Activated CD8-positive, alpha-beta memory T cell treated with anti-CD3 and anti-CD28 coated beads for 48 hours (primary cell): ENCODE results near the gene SETBP1.
A peak's percentile ranks its signal among the peaks of the same experiment; 100 is the strongest.

Experiments
- DNase-seq, 3 experiments: peaks; one replicate each; pipeline ENCODE4 v3.0.0-alpha.2; 2020; ENCODE audit warnings: low read depth in 2 of 3, low spot score in 2 of 3

SETBP1 gene

DNA sequence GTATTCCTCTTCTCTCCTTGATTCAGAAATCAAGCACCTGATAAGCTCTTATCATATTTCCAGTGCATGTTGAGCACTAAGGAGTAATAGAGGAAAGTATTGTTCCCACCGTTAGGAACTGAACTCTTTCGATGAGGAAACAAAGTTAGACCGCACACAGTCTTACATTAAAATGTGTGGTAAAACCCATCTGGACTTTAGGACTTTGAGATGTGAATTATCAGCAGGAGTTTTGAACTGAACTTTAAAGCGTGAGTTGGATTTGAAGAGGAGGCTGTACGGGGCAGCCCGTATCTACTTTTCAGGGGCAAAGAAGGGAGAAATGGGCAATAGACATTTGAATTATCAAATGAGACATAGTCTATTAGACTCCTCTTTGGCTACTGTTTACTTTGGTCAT, 134.4 kb downstream of the SETBP1 start:
- DNase-seq = no peak

DNA sequence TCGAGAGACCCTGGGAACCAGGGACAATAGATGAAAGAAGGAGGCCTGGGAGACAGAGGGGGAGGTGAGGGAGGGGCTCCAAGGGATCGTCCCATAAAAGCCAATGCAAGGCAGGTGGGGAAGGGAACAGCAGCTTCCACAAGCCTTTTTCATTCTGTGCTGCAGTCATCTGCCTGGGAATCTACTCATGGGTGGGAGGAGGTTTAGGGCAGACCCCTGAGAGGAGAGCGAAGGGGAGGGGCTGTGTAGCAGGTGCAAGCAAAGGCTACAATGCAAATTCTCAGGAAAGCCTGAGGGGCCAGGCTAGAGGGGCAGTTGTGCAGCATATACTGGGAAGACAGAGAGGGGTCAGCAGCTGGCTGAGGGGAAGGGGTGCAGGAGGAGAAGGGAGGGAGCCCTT, 135.4 kb downstream of the SETBP1 start:
- no peak for DNase-seq

DNA sequence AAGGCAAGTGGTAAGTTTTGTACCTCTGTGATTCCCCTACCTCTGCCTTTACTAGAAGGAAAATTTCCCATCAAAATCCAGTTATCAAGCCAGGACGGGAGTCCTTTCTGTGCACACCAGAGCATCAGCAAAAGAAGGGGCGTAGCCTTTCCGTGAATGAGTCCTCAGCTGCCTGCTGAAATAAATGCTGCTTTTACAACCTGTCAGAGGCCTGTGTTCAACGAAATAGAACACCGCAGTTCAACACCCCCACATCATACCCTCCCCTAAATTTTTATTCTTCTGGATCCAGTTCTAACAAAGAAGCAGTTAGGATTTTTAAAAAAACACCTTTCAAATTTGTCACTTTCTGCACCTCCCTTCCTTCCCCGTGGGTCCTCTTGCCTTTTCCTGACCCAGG, 135.8 kb downstream of the SETBP1 start:
- DNase-seq = no peak

DNA sequence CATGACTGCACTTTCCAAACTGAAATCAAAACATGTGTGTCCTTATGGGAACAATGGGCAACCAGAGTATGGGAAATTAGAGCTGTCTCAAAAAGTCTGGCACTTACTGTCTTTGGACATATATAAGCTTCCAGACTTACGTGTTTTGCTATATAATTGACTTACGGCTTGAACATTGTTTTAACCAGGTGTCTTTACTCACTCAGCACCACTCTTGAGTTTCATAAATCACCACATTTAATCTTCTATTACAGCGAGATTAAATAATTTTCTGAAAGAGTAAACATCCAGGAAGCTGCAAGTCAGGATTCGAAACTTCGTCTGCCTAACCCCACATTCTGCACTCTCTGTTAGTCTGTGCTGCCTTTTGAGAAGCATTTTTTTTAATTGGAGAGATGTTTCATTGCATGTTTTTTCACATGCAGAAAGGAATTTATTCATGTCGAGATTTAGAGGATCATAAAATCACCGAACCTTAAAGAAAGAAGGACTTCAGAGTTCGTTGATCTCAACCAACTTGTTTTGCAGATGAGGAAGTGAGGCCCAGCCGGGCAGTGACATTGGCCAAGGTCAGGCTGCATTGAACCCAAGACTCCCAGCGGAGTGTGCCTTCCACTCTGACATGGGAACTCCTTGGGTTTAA, 137.3 kb downstream of the SETBP1 start:
- no peak for DNase-seq

DNA sequence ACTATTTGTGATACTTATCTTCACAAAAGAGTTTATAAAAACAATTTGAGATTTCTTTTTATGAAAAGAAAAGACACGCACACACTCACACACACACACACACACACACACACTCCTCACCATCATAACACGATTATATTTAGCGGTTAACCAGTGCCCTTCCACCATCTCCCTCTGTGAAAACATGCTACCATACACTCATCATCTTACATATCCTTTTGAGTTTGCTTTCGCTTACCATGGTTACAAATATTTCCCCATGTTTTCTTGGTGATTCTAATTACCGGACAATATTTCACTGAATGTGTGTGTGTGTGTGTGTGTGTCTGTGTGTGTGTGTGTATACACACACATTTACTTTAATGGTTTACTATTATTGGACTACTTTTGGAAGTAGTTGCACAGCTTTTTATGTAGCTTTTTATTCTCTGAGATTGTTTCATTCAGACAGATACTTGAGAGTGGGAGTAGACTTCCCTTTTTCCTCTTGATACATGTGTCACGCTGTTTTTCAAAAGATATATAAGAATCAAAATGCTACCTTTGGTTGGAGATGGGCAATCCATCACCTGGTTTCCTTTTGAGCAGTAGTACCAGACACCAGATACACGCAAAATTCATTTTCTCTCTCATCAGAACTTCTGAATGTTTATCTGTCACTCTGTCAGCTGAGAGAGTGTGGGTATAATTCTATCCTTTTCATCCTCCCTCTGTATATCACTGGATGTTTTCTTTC, 138.1 kb downstream of the SETBP1 start:
- no peak for DNase-seq

DNA sequence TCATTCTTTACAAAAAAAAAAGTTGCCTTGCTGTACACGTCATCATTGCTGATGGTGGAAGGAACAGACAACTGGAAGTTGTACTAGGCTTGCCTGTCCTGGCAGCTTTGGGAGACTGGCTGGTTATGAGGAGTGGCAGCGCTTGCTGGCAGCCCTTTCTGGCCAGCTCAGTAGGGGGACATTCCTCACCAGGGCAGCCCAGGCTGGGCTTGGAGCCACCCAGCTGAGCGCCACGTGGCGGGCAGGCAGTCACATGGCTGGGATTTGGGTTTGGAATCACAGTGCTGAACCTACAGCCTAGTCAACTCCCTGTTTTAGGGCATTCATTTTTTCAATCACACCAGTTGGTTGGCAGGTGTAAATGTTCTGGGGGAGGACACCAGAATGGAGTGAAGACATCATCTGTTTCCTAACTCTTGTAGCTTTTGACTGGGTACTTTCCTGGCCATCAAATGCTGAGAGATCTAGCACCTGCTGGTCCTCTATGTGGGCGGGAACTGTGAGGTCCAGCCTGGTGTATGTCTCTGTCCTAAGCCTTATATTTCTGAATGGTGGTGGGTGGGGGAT, 139.3 kb downstream of the SETBP1 start:
- no peak for DNase-seq

DNA sequence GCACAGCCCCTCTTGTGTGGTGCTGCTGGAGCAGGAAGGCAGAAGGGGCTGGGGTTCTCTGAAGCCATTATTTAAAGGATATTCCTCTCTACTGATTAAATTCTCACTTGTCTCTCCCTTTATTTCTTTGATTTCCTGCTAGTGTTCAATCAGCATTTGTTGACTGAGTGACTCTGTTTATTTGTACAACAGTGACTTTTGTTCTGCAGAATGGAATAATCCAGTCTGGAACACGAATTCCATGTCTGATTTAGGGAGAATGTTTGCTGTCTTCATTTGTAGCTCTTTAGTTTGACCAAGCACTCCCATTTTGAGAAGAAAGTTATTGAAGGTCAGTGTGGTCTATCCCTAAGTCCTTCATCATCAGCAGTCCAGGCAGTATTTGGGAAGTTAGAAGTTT, 141.2 kb downstream of the SETBP1 start:
- no peak for DNase-seq

DNA sequence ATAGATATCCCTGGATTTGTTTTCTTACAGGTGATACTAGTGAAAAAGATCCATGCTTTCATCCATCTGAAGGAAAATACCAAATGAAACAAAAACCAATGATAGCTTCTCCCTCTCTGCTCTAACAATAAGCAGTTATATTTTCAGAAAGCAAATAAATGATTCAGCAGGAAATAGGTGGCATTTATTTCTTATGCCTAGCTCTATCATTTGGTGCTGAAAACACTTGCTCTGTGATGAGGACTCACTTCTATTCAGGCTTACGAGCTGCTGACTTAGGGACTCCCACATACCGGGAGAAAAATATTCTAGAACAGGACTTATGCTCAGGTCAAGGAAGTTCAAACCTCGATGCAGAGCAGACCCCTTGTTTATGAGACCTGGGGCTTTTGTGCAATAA, 142.6 kb downstream of the SETBP1 start:
- DNase-seq = no peak

DNA sequence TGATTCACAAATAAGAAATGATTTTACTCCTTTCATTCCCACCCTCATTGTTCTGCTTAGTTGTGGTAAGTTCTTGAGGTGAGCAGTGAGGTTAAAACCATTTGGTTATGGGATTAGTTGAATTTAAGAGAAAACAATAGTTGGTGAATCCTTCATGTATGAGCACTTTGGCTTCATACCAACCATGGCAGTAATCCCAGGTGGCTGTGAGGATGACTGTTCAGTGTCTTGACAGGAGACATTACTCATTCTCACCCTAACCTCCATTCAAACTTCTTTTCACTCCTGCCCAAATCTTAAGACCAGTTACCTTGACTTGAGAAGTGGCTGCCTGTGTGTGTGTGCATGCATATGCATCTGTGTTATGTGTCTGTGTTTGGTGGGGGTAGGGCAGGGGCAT, 143.1 kb downstream of the SETBP1 start:
- DNase-seq = no peak

DNA sequence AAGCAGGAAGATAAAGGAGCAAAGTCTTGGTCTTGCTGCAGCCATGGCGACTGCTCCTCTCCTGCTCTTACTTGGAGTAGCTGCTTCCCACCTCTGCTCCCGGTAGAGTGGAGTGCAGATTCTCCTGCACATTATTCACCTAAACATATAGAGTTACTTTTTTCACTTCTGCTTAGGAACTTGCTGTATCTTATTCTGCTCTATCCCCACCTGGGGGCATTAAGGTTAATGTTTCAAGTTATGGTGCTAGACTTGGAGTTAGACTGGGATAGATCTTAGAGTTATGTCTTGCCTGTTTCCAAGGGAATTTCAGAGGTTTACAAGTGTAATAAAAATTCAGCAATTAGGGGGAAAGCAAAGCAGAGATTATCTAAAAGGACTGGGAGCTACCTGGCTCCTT, 144.2 kb downstream of the SETBP1 start:
- DNase-seq = no peak

DNA sequence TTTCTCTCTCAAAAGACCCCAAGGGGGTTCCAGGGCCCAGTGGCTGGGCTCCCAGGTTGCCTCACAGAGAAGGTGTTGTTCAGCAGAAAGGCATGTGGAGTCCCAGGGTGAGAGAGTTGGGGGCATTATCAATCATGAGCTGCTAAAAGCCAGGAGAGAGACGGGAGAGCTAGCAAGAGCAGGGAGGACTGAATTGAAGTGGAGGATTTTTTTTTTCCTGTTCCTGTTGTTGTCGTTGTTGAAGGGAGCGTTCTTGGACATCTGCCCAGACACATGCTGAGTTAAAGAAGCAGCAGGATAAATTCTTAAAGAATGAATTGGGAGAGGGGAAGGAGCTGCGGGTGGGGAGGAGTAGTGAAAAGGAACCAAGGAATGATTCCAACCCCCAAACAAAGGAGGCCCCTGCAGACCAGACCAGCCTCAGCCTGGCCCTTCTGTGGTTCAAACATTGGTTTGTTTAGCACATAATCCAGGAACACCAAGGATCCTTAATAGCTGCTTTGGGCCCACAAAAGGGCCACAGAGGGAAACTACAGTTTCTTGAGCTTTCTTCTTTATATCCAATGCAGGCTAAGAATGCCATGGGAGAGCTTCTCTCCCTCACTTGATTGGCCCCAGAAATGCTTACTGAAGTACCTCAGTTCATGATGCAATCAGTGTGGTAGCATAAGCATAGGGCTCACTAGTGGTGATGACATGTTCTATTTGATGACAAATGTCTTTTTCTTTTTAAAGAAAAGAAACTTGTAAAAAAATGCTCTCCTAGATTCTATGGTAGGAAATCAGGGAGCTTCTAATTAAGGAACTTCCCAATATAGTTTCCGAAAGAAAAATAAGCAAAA, 146.0 kb downstream of the SETBP1 start:
- DNase-seq = no peak

DNA sequence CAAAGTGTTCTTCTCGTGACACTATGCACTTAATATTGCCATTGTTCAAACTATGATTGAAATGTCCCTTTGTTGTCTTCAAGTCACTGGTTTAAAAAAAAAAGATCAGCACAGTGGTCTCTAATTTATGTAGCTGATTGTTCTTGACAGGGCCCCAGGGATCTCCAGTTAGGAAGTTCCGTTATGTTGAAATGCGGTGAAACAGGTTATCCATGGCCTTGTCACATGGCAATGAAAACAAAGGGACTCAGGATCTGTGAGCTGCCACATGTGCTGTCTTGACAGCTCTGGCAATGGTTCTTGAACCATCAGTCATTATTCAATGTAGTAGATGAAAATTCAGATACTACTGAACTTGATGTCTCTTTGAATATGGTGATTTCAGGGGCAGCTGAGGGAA, 147.4 kb downstream of the SETBP1 start:
- DNase-seq = no peak

DNA sequence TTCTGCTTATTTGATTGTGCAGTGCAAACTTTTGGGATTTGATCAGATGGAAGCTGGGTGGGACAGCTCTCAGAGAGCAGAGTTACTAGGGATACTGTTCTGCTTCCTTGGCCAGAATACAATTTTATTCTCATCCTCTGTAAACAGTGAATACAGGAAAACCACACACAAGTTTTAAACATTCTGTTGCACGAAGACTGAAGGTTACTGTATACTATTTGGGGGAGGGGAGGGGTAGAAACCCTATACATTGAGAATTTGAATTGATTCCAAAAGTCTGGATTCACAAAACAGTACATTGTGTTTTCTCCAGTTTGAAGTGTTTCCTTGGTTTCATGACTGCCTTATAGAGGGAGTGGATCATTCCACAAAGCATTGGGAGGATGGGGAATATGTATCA, 149.9 kb downstream of the SETBP1 start:
- DNase-seq = no peak

DNA sequence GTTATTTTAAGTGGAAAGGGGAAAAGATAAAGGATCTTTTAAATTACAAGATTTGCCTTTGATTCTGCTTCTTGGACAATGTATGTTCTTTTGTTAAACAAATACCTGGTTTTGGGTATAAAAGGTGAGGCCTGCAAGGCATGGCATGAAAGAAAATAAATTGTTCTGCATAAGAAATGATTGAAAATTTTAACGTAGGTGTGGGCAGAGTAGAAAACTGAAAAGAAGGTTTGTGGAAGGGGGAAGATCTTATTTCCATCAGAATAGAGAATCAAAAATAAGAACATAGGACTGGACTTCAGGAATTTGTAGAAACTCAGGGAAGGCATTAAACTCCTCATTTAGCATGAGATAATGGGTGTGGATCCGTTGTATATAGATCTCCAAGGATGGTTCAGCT, 153.1 kb downstream of the SETBP1 start:
- no peak for DNase-seq

DNA sequence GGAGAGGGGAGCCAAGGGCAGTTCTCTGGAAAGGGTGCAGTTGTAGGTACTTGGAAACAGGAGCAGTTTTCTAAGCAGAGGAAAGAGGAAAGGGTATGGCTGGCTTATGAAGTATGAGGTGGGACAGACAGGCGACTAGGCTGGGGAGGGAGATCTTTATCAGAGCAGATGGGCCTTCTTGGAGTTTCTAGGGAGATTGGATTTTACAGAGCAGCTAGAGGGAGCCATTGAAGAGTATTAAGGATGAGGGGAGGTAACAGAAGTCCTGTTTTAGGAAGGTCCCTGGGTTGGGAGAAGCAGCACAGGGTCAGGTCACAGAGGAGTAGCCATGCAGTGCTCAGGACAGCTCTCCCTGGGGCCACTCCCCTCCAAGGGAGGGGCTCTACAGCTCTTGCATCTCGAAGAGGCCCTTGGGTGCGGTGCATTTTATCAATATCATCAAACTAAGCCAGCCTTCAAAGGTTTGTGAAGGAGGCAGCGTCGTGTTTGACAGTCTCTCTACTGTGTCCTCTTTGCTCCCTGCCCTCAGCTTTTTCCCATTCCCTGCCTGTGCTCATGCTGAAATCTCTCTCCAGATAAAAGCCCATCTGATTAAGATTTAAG, 154.3 kb downstream of the SETBP1 start:
- DNase-seq = no peak

DNA sequence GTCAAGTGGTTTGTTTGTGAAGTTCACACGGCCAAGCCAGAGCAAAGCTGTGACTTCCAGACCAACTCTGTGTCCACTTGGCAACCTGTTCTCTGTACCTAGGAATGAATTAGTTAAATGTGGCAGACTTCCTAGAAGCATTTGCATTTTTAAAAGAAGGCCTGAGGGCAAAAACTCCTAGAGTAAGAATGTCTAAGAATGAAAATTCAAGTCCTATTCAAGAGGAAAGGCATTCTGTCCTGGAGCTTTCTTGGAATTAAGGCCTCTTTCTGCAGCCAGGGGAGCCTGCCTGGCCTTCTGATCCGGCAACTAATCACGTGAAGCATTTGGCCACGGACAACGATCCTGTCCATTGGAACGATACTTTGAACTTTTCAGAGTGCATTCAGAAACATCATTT, 155.0 kb downstream of the SETBP1 start:
- no peak for DNase-seq

DNA sequence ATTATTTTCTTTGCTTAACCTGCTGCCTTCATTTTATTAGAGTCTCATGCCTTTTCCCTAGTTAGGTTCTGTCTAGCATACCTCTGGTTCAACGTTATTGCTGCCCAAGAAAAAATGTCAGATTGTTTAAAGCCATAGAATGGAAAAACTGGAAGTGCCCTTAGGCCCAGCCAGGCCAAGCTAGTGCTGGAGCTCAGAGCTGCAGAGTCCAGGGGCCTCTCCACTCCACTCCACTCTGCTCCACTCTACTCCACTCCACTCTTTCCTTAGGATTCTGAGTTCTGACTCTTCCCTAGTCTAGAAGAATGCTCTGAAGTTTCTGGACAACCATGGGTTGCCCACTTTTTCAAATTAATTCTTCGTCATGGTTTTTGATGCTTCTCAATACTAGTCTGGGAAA, 155.6 kb downstream of the SETBP1 start:
- no peak for DNase-seq

DNA sequence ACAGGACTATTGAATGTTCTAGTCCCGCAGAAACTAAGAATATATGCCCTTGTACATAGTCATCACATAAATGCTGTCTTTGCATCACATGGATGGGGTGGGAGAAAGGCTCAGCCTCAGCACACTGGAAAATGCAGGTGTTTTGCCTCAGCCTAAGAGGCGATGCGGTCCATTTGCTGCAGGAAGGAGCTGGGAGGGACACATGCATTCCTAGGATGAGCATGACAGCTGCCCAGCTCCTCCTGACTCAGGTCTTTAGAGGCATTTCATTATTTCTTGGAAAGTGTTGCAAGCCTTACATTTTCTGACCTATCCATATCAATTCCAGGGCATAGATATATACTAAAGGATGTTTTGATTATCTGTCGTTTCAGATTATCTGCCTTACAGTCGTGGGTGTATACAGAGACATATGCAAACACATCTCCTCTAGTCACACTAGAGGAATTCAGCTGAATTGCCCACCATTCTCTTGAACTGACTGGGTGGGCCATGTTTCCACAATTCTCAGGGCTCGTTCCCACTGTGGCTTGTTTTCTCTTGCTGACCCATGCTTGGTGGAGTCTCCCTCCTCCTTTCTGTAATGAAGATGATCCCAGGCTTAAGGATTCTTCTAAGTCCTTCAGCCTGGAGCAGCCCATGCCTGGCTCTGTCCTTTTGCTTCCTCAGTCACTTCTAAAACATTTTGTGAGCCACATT, 156.9 kb downstream of the SETBP1 start:
- DNase-seq = no peak

DNA sequence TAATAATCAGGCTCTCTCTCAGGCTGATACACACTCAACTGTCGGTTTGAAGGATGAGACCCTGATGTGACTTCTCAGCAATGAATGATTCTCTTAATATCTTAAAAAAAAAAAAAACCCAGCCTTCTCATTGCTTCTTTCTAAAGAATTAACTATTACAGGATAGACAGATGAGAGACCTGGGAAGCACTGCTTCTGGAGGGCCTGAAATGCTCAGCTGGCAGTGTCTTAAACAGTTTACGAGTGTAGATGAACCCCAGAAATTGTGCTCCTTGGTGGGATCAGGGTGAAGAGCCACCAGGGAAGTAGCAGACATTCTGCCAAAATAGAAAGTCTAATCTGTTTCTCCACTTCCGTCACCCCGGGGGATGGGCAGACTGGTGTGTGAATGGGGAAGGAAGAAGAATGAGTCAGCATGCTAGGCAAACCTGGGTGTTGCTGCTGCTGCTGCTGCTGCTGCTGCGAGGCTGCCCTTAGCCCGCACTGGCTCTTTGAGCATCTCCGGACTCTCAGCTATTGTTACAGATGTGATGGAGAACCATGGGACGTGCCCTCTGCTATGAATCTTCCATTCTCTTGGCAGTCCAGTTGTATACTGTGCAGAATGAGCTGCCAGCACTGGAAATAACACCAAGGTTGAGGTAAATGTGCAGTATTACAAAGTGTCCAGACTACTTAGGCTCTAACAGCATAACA, 158.4 kb downstream of the SETBP1 start:
- peak; percentile 16 to 18 (median 18) for DNase-seq

DNA sequence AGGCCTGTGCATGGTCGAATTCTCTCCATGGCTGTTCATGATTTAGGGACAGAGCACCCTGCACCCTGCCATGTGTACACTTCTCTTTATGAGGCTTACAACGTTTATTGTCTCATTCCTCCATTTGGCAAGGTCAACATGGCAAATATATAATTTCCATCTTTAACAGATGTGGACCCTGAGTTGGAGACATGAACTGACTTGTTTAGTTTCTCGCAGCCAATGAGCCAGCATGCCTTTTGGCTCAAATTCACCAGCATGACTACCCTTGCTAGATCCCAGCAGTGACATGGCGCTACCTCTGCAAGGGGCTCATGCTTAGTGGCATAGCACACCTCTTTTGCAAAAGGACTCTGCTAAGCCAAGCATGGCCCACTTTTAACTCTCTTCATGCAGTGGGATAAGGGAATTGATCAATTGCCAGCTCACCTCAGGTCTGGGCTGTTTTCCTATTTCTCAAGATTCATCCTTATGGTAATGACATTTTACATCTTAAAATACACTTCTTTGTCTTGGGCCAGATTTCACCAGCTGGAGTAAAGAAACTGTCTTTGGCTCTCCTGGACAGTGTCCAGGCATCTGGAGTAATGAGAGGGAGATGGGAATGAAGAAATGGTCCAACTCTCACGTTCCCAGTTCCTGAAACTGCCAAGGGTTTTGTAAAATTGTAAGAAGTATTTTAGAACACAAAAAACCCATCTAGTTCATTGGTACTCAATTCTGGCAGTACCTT, 159.5 kb downstream of the SETBP1 start:
- no peak for DNase-seq
